Activated CD4-positive, alpha-beta T cell treated with anti-CD3 and anti-CD28 coated beads, Interleukin-2, Interleukin-4, amounts not matched to agents 100 ng/mL and 50 ng/mL, durations not matched to agents 16 hours and 8 hours (primary cell): ENCODE data around the gene PGA3.
"Not testable (repeated sequence)": the region's sequence is repeated elsewhere in the genome, so short reads cannot be mapped to it uniquely, and the experiment has no call there.

Experiments
- DNase-seq: peaks from one replicate; pipeline ENCODE4 v3.0.0-alpha.2; 2020; ENCODE audit warnings: low spot score

Gene PGA3

DNA sequence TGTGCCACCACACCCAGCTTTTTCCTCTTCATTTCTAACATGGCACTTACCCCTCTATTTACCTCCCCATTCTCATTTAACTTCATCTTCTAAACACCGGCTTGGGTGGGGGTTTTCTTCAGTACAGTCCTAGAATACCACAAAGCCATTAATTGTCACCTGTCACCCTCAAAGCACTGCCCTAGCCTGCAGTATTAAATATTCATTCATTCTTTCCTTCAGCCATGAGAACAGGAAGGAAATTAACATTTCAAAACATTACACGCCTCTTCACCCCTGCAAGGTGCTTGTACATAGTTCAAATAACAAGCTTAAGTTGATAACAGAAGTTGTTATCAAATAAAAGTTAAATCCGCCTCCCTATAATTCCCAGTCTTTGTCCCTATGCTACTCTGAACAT lies 31.4 kb upstream of the PGA3 start:
- no peak for DNase-seq

GRCh38 chr11:61172356-61172755 lies 31.0 kb upstream of the PGA3 start:
- DNase-seq = no peak

GRCh38 chr11:61172888-61173287 lies 30.4 kb upstream of the PGA3 start:
- DNase-seq = no peak

GRCh38 chr11:61173456-61173855 lies 29.9 kb upstream of the PGA3 start:
- no peak for DNase-seq

DNA sequence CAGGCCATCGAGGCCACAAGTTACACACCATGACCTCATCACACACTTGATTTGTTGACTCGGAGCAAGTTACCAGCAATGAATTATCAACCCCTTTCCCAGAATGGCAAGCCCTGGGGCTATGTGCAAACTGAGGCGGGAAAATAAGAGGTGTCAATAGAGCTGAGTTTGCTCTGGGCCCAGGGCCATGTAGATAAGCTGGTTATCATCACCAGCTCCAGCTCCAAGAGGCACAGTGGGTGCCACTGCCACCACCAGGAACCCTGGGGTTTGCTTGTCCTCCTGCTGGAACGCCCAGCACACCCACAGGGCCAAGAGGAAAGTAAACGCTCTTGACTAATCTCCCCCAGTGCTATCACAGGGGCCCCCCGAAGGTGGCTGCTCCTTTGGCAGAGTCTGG lies 29.0 kb upstream of the PGA3 start:
- DNase-seq = no peak

GRCh38 chr11:61174949-61175348 lies 28.4 kb upstream of the PGA3 start:
- DNase-seq = no peak

DNA sequence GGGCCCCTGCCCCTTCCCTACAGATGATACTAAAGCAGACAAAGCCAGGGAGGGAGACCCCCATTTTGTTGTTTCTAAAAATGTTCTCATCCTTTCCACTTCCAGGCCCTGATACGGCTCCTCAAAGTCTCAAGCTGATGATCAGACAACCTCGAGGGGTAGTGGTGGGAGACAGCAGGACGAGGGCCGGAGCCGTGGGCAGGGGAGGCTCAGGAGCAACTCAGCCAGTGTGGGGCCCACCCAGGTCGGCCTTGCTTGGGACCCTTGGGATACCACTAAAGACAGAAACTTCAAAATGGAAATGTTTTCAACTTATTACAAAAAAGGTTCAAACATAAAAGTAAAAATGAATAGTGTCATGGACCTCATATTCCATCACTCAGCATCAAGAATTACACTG lies 26.9 kb upstream of the PGA3 start:
- no peak for DNase-seq

DNA sequence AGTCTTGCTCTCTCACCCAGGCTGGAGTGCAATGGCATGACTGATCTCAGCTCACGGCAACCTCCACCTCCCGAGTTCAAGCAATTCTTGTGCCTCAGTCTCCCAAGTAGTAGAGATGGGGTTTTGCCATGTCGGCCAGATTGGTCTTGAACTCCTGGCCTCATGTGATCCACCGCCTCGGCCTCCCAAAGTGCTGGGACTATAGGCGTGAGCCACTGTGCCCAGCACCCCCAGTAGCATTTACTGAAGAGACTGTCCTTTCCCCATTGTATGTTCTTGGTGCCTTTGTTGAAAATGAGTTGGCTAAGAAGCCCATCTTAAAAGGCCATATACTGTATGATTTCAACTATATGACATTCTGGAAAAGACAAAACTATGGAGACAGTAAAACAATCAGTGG lies 23.1 kb upstream of the PGA3 start:
- DNase-seq = not testable (repeated sequence)

GRCh38 chr11:61181489-61181888 lies 21.8 kb upstream of the PGA3 start:
- DNase-seq = no peak

DNA sequence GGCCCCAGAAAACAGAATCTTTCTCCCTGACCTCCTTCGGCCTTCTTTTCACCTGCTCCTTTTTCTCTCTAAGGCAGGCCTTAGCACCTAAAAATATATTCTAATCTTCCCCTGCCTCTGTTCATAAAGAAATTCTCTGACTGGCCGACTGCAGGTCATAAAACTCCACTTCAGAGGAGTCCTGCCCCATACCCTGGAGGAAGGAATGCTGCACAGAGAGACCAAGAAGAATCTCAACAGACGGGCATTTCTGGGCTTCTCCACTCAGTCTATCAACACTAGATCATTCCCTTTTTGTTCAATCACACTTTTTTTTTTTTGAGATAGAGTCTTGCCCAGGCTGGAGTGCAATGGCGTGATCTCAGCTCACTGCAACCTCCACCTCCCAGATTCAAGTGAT lies 19.7 kb upstream of the PGA3 start:
- DNase-seq = no peak

GRCh38 chr11:61186504-61186903 lies 16.8 kb upstream of the PGA3 start:
- DNase-seq = no peak

DNA sequence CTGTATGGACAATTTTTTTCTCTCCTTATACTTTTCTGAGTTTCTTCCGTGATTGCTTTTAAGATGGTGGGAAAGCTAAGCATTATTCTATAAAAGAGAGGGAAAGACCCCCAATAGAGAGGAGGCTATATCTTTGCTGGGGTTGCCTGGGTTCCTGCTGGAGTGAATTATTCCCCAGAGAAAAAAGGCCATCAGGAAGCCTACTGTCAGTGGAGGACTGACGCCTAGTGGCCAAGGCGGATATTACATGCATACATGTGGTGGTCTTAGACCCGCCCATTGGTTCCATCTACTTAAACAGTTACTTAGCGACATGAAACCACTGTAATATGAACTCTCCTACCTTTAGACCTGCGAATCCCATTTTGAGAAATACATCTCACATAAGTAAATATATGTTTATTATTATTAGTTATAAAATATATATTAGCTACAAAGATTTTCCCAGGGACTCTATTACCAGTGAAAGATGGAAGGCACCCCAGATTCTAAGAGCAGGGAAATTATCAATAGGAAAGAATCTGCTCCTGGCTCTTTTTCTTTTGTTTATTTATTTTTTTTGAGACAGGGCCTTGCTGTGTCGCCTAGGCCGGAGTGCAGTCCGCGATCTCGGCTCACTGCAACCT lies 15.7 kb upstream of the PGA3 start:
- DNase-seq = peak; percentile 82

DNA sequence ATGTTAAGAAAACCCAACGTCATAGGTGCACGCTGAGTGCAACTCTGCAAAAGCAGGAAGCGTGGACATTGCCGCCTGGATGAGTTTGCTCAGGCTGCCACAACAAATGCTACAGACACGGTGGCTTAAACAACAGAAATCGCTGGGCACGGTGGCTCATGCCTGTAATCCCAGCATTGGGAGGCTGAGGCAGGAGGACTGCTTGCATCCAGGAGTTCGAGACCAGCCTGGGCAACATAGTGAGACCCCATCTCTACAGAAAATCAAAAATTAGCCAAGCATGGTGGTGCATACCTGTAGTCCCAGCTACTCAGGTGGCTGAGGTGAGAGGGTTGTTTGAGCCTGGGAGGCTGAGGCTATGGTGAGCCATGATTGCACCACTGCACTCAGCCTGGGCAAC lies 13.4 kb upstream of the PGA3 start:
- no peak for DNase-seq

- DNase-seq = no peak
Measured at GRCh38 chr11:61193596-61193995, 9.7 kb upstream of the PGA3 start.

- DNase-seq = no peak
Measured at GRCh38 chr11:61194169-61194671, 9.1 kb upstream of the PGA3 start.

- DNase-seq = no peak
Measured at GRCh38 chr11:61194981-61195695, 8.2 kb upstream of the PGA3 start.

- no peak for DNase-seq
Measured at GRCh38 chr11:61195719-61196118, 7.6 kb upstream of the PGA3 start.

DNA sequence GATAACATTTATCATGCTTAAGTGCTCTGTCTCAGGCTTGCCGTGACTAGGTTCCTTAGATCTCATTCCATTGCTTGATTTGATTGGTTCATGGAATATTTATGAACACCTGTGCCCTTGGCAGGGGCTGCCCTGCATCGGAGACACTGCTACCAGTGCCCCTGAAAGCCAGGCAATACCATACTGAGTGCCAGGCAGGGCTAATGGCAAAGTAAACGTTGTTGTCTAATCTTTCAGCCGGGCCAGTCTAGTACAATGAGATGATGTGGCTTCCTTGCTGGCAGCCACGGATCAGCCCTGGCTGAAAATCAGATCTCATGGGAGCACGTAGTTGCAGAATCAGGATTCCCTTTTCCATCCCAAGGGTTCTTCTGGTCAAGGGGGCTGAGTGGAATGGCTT lies 5.0 kb upstream of the PGA3 start:
- DNase-seq = no peak

DNA sequence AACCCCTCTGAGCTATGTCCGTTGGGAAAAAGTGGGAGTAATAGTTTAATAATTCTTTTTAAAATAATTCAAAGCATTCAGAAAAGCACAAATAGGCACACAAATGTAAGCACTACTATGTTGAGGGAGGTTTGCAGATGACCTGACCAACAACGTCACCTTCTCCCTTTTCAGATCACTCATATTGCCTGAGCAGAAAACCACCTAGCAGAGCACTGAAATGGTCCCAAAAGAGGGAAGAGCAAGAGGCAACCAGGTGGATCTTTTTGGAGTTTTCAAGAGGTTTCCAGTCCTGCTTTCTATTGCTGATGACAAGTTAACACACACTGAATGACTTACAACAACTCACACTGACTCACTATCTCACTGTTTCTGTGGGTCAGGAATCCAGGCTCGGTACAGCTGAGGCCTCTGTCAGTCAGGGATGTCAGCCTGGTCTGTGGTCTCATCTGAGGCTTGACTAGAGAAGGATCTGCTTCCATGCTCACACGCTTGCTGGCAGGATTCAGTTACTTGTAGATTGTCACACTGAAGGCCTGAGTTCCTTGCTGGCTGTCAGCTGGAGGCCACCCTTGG lies 4.3 kb upstream of the PGA3 start:
- no peak for DNase-seq

DNA sequence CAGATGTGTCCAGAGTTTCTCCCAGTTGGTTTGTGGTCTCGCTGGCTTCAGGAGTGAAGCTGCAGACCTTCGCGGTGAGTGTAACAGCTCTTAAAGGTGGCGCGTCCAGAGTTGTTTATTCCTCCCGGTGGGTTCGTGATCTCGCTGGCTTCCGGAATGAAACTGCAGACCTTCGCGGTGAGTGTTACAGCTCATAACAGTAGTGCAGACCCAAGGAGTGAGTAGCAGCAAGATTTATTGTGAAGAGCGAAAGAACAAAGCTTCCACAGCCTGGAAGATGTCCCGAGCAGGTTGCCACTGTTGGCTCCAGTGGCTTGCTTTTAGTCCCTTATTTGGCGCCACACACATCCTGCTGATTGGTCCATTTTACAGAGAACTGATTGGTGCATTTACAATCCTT lies 1.8 kb upstream of the PGA3 start:
- peak; percentile 4 for DNase-seq

- DNase-seq = not testable (repeated sequence)
Measured at GRCh38 chr11:61203873-61204272, 558 bp downstream of the PGA3 start.

DNA sequence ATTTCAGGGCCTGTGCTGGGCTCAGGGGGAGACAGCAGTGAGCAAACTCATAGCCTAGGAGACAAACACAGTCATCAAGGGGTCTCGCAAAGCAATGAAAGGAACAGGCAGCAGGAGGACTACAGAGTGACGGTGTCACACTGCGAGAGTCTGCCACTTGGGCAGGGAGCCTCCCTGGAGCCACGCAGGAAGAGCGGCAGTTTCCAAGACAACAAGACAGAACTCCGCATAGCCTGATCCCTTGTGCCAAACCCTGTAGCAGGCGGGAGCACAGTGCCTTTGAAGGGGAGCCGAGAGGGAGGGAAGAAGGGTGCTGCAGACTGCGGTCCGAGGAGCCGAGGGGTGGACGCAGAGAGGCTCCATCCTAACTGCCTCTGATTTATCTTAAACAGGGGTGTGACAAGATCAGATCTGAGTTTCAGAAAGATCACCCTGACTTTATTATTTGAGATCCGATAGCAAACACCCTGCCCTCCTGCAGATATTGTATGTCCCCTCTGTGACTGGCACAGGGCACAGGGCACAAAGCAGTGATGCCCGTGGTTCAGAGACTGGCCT lies 1.3 kb downstream of the PGA3 start:
- DNase-seq = not testable (repeated sequence)

DNA sequence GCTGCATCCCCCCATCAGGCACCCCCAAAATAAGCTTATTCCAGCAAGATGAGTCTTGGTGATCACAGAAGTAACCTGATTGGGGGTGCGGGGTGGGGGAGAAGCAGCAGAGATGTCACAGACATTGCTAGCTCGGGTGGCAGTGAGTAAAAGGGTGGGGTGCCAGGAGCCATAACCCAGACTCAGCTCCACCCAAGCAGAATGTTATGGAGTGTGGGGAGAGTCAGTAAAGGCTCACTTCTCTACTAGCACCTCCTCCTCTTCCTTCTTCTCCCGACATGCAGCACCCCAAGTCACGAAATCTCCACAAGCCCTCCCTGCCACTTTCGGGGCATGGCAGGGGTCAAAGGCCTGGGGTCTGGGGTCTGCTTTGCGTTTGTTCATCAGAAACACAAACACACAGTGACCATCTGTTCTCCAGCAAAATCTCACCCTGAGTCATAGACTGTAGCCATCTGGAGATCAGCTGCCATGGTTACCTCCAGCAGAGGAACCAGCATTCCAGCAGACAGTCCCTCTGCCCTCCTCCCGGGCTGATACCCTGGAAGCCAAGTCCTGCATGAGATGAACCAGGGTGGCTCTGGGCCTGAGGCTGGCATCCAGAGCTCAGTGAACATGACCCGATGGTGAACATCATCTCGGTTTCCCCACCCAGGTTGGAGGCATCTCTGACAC lies 4.5 kb downstream of the PGA3 start:
- DNase-seq = not testable (repeated sequence)
